HG03469 (cell line): ENCODE measurements around the gene RBFOX2.

Experiments
- ATAC-seq: cut with Tn5 transposase; IDR thresholded peaks from one replicate; pipeline ENCODE4 v1.9.1; 2021; ENCODE audit warnings: mild to moderate bottlenecking, moderate library complexity, moderate number of reproducible peaks; ENCODE audit not compliant: unreplicated experiment

The RBFOX2 gene

DNA sequence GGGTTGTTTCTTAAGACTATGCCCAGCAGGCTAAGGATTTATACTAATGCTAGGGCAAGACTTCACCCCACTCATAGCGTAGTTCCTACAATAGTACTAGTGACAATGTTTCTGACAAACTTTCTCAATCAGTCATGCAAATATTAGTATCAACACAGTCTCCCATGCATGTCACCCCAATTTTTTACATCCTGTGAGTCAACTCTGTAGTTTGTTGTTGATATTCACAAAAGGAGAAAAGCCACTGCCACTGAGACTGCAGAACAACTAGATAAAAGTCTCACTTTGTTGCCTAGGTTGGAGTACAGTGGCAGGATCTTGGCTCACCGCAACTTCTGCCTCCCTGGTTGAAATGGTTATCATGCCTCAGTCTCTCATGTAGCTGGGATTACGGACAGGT, 155.2 kb downstream of the RBFOX2 start:
- no peak for ATAC-seq

DNA sequence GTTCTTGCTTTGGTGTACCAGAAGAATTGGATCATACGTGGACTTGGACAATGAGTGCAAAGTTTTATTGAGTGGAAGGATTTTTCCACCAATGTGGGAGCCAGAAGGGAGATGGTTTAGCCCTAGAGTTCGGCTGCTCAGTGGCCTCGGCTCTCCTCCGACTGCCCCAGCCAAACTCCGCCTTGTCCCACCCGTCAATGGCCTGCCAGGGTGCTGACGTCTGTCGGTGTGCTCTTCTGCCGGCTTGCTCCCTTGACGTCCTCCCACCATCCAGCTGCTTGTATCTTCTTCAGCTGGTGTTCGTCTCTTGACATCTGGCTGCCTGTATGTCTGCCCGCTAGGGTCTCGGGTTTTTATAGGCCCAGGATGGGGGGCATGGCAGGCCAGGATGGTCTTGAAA, 156.2 kb downstream of the RBFOX2 start:
- no peak for ATAC-seq

DNA sequence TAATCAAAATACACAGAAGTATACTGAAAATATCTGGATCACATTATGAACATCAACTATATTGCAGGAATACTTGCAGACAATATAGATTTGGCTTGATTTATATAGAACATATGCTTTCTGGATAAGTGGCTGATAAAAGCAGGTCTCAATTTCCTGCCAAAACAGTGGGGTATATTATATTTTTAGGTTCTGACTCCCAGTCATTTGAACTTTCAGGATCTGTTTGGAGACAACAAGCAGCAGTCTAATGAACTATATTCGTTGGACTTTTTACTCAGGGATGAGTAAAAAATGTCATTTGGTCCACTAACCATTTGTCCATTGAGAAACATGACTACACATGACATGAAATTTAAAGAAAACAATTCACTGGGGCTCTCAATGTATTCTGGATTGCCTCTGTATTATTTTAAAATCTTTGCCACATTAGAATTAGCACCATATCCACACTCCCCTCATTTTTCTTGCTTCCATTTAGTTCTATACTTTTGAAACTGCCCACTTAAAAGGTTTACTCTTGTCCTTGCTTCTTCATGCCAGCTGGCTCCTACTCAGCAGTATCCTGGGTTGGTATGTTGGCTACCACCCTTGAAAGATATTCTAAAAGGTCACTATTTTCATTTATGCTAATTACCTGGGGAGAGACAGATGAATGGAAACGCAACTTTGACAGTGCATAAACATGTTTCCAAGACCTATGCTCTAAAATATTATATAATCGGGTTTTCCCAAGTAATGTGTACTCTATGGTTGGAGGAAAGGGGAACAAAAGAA, 157.9 kb downstream of the RBFOX2 start:
- ATAC-seq = no peak

DNA sequence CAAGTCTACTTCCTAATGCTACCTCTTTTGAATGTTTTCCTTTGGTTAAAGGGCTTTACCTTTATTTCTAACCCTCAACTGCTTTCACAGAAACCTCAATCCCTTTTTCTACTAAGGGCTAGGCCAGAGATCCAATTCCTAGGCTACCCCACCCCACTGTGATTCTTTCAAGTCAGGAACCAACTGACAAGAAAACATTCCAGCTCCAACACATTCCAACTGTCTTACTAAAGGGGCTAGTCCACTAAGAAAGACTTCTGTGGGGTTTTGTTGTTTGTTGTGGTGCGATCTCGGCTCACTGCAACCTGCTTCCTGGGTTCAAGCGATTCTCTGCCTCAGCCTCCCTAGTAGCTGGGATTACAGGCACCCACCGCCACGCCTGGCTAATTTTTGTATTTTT, 159.7 kb downstream of the RBFOX2 start:
- ATAC-seq = no peak

DNA sequence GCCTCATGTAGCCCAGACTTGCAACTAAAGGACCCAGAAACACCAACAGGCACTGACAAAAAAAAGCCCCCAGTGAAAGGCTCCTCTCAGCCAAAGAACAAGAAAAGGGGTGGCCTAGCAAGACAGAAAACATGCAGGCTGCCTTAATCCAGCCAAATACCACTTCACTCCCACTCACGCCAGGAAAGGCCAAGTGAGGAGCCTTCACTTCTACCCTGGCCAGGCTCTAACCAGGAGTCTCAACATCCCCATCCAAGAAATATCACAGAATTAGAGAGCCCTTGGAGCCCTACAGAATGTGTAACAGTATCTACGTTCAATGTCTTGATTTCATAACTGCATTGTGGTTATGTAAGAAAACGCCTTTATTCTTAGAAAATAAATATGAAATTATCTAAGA, 162.0 kb downstream of the RBFOX2 start:
- ATAC-seq = no peak

DNA sequence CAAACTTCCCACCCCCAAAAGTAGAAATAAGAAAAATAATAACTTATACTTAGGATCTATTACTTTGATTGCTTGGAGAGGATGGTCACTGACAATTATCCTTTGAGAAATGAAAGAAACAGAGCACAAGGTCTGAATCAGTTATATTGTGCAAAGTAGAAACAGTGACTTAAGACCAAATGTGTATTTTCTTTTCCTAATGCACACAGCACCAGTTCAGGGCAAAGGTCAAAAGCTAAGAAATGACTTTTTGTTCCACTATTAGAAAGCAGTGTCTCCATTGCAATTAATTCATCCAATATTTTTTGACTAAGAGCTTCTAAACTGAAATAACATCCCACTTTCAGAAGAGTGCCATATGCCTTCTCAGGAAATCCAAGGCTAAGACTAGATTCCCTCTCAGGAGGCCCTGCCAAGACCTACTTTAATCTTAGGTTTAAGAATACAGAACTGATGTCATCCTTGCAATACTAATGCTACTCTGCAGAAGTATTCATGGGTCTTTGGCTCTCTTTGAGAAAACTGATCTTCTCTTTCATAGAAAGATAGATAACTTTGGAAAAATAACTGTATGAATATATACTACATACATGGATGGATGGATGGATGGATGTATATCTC, 164.0 kb downstream of the RBFOX2 start:
- no peak for ATAC-seq

DNA sequence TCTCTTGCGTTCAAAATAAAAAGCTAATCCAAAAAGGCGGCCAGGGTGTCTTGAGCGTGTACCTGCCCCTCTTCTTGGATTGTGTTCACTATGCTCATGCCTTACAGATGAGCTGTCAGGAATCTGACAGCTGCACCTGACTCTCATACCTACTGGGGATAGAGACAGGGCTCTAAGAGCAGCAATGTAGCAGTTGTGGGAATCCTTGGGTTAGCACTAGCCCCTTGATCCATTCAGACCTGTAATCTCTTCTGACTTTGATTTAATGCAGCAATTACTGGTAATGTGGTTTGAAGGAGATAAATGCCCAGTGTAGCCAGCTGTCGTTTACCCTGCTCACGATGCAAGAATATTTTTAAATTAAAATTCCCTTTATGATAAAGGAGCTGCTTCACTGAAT, 165.2 kb downstream of the RBFOX2 start:
- no peak for ATAC-seq

DNA sequence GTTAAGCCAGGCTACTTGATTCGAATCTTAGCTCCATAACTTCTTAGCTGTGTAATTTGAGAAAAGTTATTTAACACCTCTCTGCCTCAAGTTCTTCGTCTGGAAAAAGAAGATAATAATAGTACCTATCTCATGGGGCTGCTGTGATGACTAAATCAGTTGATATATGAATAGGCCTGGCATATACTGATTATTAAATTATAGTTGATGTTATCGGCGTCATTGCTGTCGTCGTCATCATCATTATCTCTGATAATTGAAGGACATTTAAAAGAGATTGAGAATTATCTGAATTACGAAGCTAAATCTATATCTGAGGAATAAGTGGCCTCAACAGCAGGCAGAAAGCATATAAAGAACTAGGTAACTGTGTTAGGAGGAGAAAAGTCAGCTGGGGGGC, 165.9 kb downstream of the RBFOX2 start:
- ATAC-seq = no peak

DNA sequence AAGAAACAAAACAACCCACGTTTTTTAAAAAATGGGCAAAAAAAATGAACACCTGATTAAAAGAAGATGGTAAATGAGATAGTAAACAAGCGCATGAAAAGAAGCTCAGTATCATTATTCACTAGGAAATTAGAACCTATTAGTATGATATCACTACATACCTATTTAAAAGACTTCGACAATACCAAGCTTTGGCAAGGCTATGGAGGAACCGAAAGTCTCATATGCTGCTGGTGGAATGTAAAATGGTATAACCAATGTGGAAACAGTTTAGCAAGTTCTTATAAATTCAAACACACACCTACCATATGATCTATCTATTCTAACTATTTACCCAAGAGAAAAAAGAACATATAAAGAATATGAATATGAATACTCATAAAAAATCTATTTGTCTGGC, 167.2 kb downstream of the RBFOX2 start:
- ATAC-seq = no peak

DNA sequence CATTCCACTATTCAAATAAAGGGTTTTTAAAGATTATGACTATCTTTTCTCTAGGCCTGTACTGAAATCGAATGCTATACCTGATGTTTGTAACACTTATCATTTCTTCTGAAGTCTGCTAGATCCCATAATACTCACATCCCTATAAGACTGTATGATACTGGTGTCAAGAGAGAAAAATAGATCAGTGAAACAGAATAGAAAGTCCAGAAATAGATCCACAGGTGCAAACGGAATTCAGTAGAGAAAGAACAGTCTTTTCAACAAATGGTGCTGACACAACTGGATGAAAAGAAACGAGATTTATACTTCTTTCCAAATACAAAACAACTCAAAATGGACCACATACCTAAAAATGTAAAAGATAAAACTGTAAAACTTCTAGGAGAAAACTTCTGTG, 167.8 kb downstream of the RBFOX2 start:
- no peak for ATAC-seq

DNA sequence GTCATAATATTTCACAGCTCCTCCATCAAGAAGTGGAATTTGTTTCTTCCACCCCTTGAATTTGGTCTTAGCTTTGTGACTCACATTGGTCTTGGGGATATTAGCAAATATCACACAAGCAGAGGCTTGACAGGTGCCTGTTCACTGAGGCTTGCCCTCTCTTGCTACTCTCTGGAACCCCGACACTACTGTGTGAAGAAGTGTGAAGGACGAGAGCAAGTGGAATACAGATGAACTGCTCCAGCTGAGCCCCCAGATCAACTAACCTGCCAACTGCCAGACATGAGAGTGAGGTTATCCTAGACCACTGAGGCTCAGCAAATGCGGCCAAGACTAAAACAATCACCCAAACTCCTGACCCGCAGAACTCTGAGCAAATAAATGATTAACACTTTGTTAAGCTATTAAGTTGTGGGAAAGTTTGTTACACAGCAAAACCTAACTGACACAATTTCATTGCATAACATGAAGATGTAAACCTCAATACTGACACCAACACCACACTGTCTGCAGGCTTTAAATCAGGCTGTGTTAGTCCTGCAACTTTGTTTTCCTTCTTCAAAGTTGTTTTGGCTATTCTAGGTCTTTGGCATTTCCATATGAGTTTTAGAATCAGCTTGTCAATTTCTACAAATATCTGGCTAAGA, 168.4 kb downstream of the RBFOX2 start:
- no peak for ATAC-seq

DNA sequence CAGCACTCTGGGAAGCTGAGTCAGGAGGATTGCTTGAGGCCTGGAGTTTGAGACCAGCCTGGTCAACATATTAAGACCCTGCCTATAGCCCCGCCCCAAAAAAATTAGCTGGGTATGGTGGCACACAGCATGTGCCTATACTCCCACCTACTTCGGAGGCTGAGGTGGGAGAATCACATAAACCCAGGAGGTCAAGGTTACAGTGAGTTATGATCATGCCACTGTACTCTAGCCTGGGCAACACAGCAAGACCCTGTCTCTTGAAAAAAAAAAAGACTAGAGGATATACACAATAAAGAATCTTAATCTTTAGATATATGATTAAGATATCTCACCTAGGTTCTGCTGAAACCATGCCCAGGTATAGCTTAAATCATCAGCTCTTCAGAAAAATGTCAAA, 174.3 kb downstream of the RBFOX2 start:
- no peak for ATAC-seq

DNA sequence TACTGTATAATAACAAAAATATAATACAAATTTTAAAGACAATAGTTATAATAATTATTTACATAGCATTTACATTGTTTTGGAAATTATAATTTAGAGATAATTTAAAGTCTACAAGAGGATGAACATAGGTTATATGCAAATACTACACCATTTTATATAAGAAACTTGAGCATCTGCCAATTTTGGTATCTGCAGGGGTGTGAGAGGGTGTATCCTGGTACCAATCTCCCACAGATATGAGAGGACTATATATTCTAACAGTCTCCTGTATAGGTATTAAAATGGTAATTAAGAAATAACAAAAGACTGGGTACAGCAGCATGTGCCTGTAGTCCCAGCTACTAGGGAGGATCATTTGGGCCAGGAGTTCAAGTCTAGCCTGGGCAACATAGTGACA, 176.5 kb downstream of the RBFOX2 start:
- no peak for ATAC-seq

DNA sequence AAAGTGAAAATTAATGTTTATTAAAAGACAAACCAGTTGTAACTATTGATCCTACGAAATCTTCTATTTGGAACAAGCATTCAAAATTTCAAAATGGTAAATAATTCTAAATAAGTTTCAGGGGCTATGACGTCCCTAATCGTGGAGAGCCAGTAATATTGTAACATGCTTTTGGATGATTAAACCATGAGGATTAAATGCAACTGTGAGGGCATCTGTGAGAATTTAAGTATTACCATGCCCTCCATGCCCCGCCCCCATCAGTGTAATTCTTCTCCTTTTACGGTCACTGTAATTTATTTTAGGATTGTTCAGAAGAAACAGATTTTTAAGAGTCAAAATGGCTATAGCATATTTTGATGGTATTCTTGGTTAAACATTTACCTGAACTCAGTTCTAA, 177.8 kb downstream of the RBFOX2 start:
- no peak for ATAC-seq

DNA sequence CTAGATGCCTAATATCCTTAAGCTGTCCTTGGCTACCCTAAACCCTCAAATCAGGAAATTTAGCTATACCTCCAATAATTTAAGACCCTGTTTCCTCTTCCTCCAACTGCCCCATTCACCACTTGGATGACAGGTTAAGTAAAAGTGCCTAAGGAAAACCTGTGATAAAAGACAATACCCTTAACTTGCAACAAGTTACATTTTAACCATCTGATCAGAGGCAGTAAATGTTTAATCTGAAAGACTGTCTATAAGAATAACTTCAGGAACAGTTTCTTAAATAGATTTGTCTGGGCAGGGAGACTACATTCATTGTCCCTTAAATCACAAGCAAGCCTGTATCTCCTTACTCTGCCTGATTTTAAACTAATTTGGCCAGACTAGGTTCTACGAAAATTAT, 181.8 kb downstream of the RBFOX2 start:
- ATAC-seq = no peak

DNA sequence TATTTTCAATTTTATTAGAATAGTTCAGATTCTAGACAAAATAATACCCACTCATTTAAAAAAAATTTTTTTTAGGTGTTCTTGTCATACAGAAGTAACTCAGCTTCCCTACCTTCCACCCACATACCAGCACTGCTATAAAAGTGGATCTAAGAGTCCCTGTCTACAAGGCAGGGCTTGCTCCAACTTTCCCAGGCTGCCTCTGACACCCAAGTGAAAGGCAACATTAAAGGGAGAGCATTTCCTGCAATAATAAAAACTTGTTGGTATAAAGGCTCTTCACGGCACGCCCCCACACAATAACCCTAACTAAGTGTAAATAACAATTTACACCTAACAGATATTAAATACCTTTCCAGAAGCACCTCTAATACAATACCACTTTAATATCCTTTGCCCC, 183.7 kb downstream of the RBFOX2 start:
- ATAC-seq = no peak

DNA sequence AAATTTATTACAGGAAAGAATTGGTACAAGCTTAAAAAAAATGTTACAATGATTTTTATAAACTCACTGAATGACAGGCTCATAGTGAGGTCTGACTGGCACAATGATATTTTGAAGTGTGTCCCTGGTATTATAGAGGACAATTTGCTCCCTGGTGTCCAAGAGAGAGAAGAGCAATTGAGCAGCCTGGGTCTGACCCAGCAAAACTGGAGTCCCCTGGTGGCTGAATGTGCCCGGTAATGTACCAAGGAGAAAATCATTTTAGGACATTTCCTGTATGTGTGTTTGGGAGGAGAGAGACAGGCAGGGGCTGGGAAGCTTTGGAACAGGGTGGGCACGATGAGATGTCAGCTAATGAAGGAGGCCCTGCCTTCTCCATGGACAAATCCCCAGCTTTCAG, 185.7 kb downstream of the RBFOX2 start:
- ATAC-seq = no peak

DNA sequence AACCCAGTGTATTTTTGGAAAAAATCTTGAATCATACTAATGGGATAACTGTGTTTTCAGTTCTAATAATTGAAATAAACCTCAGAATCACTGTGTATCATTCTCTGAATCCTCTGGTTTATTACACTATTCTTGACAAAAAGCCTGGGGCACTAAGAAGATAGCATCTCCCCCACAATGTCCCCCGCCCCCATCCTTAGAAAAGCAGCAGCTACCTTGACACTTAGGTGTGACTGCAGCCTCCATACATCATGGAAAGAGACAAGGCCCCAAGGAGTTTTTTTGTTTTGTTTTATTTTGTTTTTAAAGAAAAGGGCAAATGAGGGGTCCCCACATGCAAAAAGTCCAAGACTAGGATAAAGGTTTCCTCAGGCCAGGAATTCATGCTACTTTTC, 186.1 kb downstream of the RBFOX2 start:
- no peak for ATAC-seq

DNA sequence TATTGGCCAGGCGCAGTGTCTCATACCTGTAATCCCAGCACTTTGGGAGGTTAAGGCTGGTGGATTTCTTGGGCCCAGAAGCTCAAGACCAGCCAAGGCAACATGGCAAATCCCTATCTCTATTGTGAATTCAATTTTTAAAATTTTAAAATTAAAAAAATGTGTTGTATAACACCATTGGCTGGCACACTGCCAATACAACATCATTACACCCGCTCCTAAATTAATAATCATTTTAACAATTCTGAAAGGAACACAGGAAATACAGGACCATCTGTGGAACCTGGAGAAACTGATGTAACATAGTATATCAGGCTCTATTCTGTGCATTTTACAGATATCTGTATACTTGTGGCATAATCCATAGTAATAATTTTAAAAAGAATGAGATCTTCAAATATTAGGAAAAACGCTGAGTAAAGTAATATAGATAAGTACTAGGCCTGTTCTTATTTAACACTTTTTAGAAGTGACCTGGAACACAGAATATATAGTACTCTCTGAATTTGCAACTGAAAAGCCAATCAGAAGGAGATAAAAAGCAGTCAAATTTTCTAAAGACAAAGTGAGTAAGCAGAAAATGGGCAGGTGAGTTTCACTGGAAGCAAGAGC, 186.6 kb downstream of the RBFOX2 start:
- no peak for ATAC-seq

DNA sequence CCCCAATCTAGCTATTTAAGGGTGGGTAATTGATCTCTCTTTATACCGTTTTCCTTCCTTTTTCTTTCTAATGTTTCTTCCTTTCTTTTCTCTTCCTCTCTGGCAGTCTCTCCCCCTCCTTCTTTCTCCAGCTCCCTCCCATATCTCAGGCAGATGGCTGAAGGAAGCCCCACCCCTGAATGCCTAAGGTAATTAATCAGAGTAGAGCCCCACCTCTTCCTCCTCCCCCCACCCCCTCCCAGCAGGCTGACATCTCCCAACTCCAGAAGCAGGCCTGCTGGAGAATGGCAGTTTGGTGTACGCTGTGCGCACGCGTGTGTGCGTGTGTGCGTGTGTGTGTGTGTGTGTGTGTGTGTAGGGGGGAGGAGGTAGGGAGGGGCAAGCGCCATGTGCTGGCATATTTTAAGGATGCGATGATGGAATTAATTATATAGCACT, 188.3 kb downstream of the RBFOX2 start:
- ATAC-seq = no peak

DNA sequence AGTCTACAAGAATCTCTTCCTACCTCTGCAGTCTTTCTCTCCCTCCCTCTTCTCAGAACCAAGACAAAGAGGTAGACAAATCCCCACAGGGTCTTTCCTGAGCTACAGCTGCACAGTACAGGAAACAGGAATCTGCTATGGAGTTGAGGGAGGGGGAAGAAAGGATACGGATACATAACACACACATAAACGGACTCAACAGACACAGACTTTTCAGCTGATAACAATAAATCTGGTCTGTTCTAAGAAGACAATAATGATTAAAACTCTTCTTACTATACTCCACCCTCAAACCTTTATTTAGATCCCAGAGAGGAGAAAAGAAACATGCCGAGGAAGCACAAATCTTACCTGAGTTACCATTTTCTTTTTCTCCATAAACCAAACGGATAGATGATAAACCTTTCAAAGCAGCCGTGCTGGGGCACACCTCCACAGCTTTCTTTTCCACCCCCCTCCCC, 188.8 kb downstream of the RBFOX2 start:
- ATAC-seq = no peak
